Esophagus muscularis mucosa (tissue), 4 donors: ENCODE results near the gene NEK11.

Experiments
- EP300 ChIP-seq: sonication (generic); formaldehyde crosslinking; IDR thresholded peaks from one replicate; pipeline ENCODE4 v1.6.1; 2017; ENCODE audit warnings: antibody characterized with exemption
- POLR2A ChIP-seq: fragments of 450-650 bp; IDR thresholded peaks from one replicate; pipeline ENCODE4 v1.6.1; 2017; ENCODE audit warnings: antibody characterized with exemption, moderate library complexity, mild to moderate bottlenecking, low read depth
- POLR2AphosphoS5 ChIP-seq, 2 donors: sonication (generic); formaldehyde crosslinking; IDR thresholded peaks; one replicate each; pipeline ENCODE4 v1.6.1; 2017; ENCODE audit warnings: antibody characterized with exemption in 2 of 2
- TF ChIP-seq, protein P1 (sequence below), 3 experiments: fragments of 200-600 bp in 2 of 3; fragments of 450-650 bp in 1 of 3; sonication (generic) in 2 of 3; IDR thresholded peaks; one replicate each; pipeline ENCODE4 v1.5.1; 2017 to 2019; ENCODE audit warnings: antibody characterized with exemption in 3 of 3, mild to moderate bottlenecking in 2 of 3, moderate library complexity in 1 of 3

GRCh38 chr3:131077904-131078303, 51.2 kb downstream of the NEK11 start:
- TF ChIP-seq, protein P1, sequence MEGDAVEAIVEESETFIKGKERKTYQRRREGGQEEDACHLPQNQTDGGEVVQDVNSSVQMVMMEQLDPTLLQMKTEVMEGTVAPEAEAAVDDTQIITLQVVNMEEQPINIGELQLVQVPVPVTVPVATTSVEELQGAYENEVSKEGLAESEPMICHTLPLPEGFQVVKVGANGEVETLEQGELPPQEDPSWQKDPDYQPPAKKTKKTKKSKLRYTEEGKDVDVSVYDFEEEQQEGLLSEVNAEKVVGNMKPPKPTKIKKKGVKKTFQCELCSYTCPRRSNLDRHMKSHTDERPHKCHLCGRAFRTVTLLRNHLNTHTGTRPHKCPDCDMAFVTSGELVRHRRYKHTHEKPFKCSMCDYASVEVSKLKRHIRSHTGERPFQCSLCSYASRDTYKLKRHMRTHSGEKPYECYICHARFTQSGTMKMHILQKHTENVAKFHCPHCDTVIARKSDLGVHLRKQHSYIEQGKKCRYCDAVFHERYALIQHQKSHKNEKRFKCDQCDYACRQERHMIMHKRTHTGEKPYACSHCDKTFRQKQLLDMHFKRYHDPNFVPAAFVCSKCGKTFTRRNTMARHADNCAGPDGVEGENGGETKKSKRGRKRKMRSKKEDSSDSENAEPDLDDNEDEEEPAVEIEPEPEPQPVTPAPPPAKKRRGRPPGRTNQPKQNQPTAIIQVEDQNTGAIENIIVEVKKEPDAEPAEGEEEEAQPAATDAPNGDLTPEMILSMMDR (IDR thresholded peaks at IDR 0.05) = no peak
- TF ChIP-seq POLR2A (no peak), POLR2AphosphoS5 (IDR thresholded peaks at IDR 0.05) (no peak), EP300 (no peak)
